Jurkat, Clone E6-1 (cell line): Measurements from ENCODE around the gene GNAS-AS1.

Source experiments
- DNase-seq: peaks from one replicate; pipeline ENCODE4 v3.0.0-alpha.2; 2011; ENCODE audit warnings: low read depth, low spot score
- H3K4me3 ChIP-seq: 2 replicates; pipeline ENCODE4 v1.5.1; 2011; ENCODE audit warnings: mild to moderate bottlenecking, low read length, control low read depth, moderate library complexity

The GNAS-AS1 gene

GRCh38 chr20:58818586-58819285 lies 32.0 kb downstream of the GNAS-AS1 start:
- DNase-seq: peak; percentile 95
- H3K4me3 ChIP-seq: no peak overlapping the region

GRCh38 chr20:58817748-58818147 lies 33.0 kb downstream of the GNAS-AS1 start:
- no peak overlapping the region for H3K4me3 ChIP-seq
- DNase-seq: no peak

GRCh38 chr20:58816957-58817651 lies 33.6 kb downstream of the GNAS-AS1 start:
- no peak overlapping the region for H3K4me3 ChIP-seq
- no peak for DNase-seq

- H3K4me3 ChIP-seq: no peak overlapping the region
- no peak for DNase-seq
These were observed 34.7 kb downstream of the GNAS-AS1 start for GRCh38 chr20:58816051-58816450.

GRCh38 chr20:58815448-58815847 lies 35.3 kb downstream of the GNAS-AS1 start:
- peak; percentile 52 for DNase-seq
- H3K4me3 ChIP-seq: 0 out of 2 replicates have a peak overlapping the region, but pooled peaks have one; percentile 2

GRCh38 chr20:58813369-58813768 lies 37.3 kb downstream of the GNAS-AS1 start:
- H3K4me3 ChIP-seq: no peak overlapping the region
- no peak for DNase-seq

GRCh38 chr20:58811334-58811733 lies 39.4 kb downstream of the GNAS-AS1 start:
- DNase-seq: no peak

GRCh38 chr20:58810879-58811250 lies 39.8 kb downstream of the GNAS-AS1 start:
- DNase-seq: no peak
- no peak overlapping the region for H3K4me3 ChIP-seq

More at GRCh38 chr20:58811334-58811733, 39.4 kb downstream of the GNAS-AS1 start:
- no peak overlapping the region for H3K4me3 ChIP-seq

- H3K4me3 ChIP-seq: no peak overlapping the region
- DNase-seq: no peak
These were observed 40.4 kb downstream of the GNAS-AS1 start for GRCh38 chr20:58810116-58810878.

GRCh38 chr20:58808271-58809046 lies 42.2 kb downstream of the GNAS-AS1 start:
- DNase-seq: no peak
- H3K4me3 ChIP-seq: no peak overlapping the region

- no peak for DNase-seq
These were observed 42.9 kb downstream of the GNAS-AS1 start for GRCh38 chr20:58807801-58808200.

GRCh38 chr20:58803533-58803932 lies 47.2 kb downstream of the GNAS-AS1 start:
- H3K4me3 ChIP-seq: no peak overlapping the region
- DNase-seq: no peak

More at GRCh38 chr20:58807801-58808200, 42.9 kb downstream of the GNAS-AS1 start:
- no peak overlapping the region for H3K4me3 ChIP-seq

- DNase-seq: no peak
- H3K4me3 ChIP-seq: no peak overlapping the region
These were observed 48.6 kb downstream of the GNAS-AS1 start for GRCh38 chr20:58802061-58802460.

- H3K4me3 ChIP-seq: no peak overlapping the region
- no peak for DNase-seq
These were observed 50.4 kb downstream of the GNAS-AS1 start for GRCh38 chr20:58800134-58800871.

- no peak for DNase-seq
- H3K4me3 ChIP-seq: no peak overlapping the region
These were observed 53.0 kb downstream of the GNAS-AS1 start for GRCh38 chr20:58797371-58798338.

- DNase-seq: no peak
- H3K4me3 ChIP-seq: no peak overlapping the region
These were observed 54.8 kb downstream of the GNAS-AS1 start for GRCh38 chr20:58795923-58796245.

- H3K4me3 ChIP-seq: no peak overlapping the region
- no peak for DNase-seq
These were observed 55.4 kb downstream of the GNAS-AS1 start for GRCh38 chr20:58795181-58795922.
